Right lobe of liver (tissue), 6 donors: Measurements from ENCODE around the gene RGL2. TPM values are rescaled to one million over a fixed set of nuclear protein-coding genes. Genes with fewer than 3 reads are reported as not detected.
A peak's percentile ranks its signal among the peaks of the same experiment; 100 is the strongest.

Experiments
- ATAC-seq, 4 donors: fragments of 200-7000 bp; cut with Tn5 transposase; one replicate each; pipeline ENCODE4 v1.9.1; 2020; ENCODE audit warnings: mild to moderate bottlenecking in 4 of 4, moderate library complexity in 4 of 4
- DNase-seq, 3 donors: peaks; one replicate each; pipeline ENCODE4 v3.0.0-alpha.2; 2020
- H3K27ac ChIP-seq, 3 donors: fragments of 200-600 bp; one replicate each; pipeline ENCODE4 v1.8.0; 2022
- H3K27me3 ChIP-seq, 2 donors: fragments of 200-600 bp; one replicate each; pipeline ENCODE4 v1.8.0; 2022
- H3K36me3 ChIP-seq, 4 donors: fragments of 200-600 bp; sonication (generic) in 1 of 4; one replicate each; pipeline versions ENCODE4 v1.5.1 to v1.8.0; 2017 to 2022; ENCODE audit warnings: control low read depth in 1 of 4
- H3K4me1 ChIP-seq, 4 donors: fragments of 200-600 bp; sonication (generic) in 1 of 4; one replicate each; pipeline versions ENCODE4 v1.5.1 to v1.8.0; 2017 to 2022; ENCODE audit warnings: control low read depth in 1 of 4
- H3K4me3 ChIP-seq, 3 donors: fragments of 200-600 bp; one replicate each; pipeline ENCODE4 v1.8.0; 2022
- H3K9me3 ChIP-seq, 4 donors: fragments of 200-600 bp; sonication (generic) in 1 of 4; one replicate each; pipeline versions ENCODE4 v1.5.1 to v1.8.0; 2017 to 2022; ENCODE audit warnings: control low read depth in 1 of 4
- POLR2A ChIP-seq: fragments of 450-650 bp; IDR thresholded peaks from one replicate; pipeline ENCODE4 v1.6.1; 2017; ENCODE audit warnings: antibody characterized with exemption, mild to moderate bottlenecking
- WGBS: methylation state at CpG from one replicate; pipeline ENCODE4 v1.1.6; 2018; ENCODE audit warnings: low coverage, low lambda C conversion rate; ENCODE audit not compliant: insufficient coverage; ENCODE audit errors: missing lambda C conversion rate; 5-methylcytosine and 5-hydroxymethylcytosine counted together
- intact Hi-C, 2 donors: fragments of 100-400 bp; cut with DNase I; formaldehyde crosslinking; loops; one replicate each; pipeline versions ENCODE4 v1.11.2 to v1.14.1; 2022
- total RNA-seq, 6 experiments: library from RNA; depleted of rRNA in 2 of 6; stranded (reverse); fragments of >200 nt in 2 of 6; fragmentation: NEBNext Ultra II Directional in 3 of 6; extraction: Animal tissue kit (Norgen Biotek cat#: 25700) in 3 of 6; gene quantifications; one replicate each; pipeline versions ENCODE4 v1.1.0 to v1.2.4, GENCODE V29; 2016 to 2023
- TF ChIP-seq, protein P1 (sequence below), 4 donors: fragments of 200-600 bp in 3 of 4; fragments of 450-650 bp in 1 of 4; IDR thresholded peaks; one replicate each; pipeline versions ENCODE4 v1.5.1 to v1.8.0; 2016 to 2022; ENCODE audit warnings: antibody characterized with exemption in 4 of 4, mild to moderate bottlenecking in 2 of 4
- donor health status: DM: no; HTN: yes; CAD: no.
- donor health status: DM: no; HTN: no; CAD: no.
- donor health status: DM: no; HTN: no; CAD: no.
- donor health status: DM: no; HTN: yes; CAD: no.
- donor health status: DM: no; HTN: yes; CAD: no.

RGL2 gene
- total RNA-seq, 6 experiments from 2014 or later: 15.1 to 30.6 (median 23.3) TPM

DNA sequence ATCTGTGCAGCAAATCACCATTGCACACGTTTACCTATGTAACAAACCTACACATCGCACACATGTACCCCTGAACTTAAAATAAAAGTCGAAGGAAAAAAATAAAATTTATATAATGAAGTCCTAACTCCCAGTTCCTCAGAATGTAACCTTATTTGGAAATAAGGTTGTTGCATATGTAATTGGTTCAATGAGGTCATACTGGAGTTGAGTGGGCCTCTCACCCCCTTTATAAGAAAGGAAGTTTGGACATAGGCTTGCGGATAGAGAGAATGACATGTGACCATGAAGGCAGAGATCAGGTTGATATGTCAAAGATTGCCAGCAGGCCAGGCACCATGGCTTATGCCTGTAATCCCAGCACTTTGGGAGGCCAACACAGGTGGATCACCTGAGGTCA, 34.9 kb upstream of the RGL2 start:
- 74% methylated on average over 4 of the region's 4 CpGs for WGBS
- H3K9me3 ChIP-seq: no peaks in the 10 kb centered on the region
- DNase-seq: no peak
- H3K4me3 ChIP-seq: no peak overlapping the region
- no peak for TF ChIP-seq POLR2A
- TF ChIP-seq, protein P1, sequence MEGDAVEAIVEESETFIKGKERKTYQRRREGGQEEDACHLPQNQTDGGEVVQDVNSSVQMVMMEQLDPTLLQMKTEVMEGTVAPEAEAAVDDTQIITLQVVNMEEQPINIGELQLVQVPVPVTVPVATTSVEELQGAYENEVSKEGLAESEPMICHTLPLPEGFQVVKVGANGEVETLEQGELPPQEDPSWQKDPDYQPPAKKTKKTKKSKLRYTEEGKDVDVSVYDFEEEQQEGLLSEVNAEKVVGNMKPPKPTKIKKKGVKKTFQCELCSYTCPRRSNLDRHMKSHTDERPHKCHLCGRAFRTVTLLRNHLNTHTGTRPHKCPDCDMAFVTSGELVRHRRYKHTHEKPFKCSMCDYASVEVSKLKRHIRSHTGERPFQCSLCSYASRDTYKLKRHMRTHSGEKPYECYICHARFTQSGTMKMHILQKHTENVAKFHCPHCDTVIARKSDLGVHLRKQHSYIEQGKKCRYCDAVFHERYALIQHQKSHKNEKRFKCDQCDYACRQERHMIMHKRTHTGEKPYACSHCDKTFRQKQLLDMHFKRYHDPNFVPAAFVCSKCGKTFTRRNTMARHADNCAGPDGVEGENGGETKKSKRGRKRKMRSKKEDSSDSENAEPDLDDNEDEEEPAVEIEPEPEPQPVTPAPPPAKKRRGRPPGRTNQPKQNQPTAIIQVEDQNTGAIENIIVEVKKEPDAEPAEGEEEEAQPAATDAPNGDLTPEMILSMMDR (IDR thresholded peaks at IDR 0.05): no peak
- intact Hi-C loops: no loop called here
- H3K27me3 ChIP-seq: no peaks in the 10 kb centered on the region
- no peaks in the 10 kb centered on the region for H3K4me1 ChIP-seq
- no peak for ATAC-seq
- no peaks in the 10 kb centered on the region for H3K36me3 ChIP-seq
- no peak overlapping the region for H3K27ac ChIP-seq

DNA sequence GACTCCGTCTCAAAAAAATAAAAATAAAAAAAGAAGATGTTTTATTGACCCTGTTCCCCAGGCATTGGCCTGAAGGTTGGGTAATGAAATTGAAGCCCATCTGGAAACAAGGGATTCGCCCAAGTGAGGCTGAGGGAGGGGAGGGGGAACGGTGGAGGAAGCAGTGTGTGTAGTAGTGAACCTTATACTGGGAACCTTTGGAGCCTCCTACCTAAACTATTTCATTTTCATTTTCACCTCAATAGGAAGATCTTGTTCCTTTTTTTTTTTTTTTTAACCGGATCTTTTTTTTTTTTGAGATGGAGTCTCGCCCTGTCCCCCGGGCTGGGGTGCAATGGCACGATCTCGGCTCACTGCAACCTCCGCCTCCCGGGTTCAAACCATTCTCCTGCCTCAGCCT, 32.0 kb upstream of the RGL2 start:
- ATAC-seq (no peak), DNase-seq (no peak)
- 68% methylated on average over 10 of the region's 10 CpGs for WGBS
- no peak overlapping the region for H3K27ac ChIP-seq
- TF ChIP-seq, protein P1 (IDR thresholded peaks at IDR 0.05): no peak
- no peak for TF ChIP-seq POLR2A
- H3K27me3 ChIP-seq: no peaks in the 10 kb centered on the region
- no peaks in the 10 kb centered on the region for H3K4me1 ChIP-seq
- H3K4me3 ChIP-seq: no peak overlapping the region
- intact Hi-C loops: no loop called here
- no peaks in the 10 kb centered on the region for H3K36me3 ChIP-seq
- H3K9me3 ChIP-seq: no peaks in the 10 kb centered on the region

DNA sequence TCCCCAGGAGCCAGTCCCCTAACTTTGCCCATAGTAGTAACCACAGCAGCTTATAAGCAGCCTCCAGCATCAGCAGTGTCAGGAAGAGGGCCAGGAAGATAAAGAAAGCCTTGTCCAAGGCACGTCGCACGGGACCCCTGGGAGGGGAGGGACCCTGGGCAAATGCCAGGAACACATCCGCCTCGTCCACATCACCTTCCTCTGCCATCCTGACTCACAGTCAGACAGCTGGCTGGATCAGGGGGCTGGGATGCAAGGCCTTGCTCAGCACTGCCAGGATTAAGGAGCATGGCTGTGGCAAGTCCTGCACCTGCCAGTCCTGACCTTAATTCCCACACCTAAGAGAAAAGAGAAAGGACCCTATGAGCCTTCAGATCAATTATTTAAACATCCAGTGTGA, 30.3 kb upstream of the RGL2 start:
- H3K27ac ChIP-seq: no peak overlapping the region
- no peaks in the 10 kb centered on the region for H3K27me3 ChIP-seq
- no peaks in the 10 kb centered on the region for H3K9me3 ChIP-seq
- TF ChIP-seq, protein P1 (IDR thresholded peaks at IDR 0.05): no peak
- H3K4me1 ChIP-seq: peaks cover 0 to under 1% (median 0%) of the 10 kb centered on the region in 4 donors
- no peak overlapping the region for H3K4me3 ChIP-seq
- no peaks in the 10 kb centered on the region for H3K36me3 ChIP-seq
- 80% methylated on average over 2 of the region's 5 CpGs for WGBS
- intact Hi-C loops: no loop called here
- no peak for DNase-seq
- no peak for ATAC-seq

DNA sequence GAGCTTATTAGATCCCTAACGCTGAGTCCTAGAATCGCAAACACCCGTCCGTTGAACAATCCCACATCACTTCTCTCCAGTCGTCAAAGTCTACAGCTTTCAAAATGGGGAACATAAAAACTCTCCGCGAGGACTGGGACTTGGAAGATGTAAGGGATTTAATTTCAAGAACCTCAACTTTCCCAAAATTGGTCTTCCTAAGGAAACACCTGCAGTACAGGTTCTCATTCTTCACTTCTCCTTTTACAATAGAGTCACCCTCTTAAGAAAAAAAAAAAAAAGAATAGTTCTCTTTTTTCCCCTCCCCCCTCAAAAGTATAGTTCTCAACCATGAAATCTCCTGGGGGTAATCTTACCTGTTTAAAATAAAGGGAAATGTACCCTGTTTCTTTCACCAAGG, 25.4 kb upstream of the RGL2 start:
- intact Hi-C loops: no loop called here
- Histone ChIP-seq H3K4me3 (peak overlapping the region in 2 of 3 donors; percentile 46 to 77), H3K4me1 (peaks cover 0 to 33% (median 12%) of the 10 kb centered on the region in 4 donors), H3K27me3 (no peaks in the 10 kb centered on the region), H3K9me3 (no peaks in the 10 kb centered on the region), H3K27ac (no peak overlapping the region), H3K36me3 (peaks cover 0 to 19% (median 5%) of the 10 kb centered on the region in 4 donors)
- 17% methylated on average over 1 of the region's 7 CpGs for WGBS
- no peak for DNase-seq
- TF ChIP-seq, protein P1 (IDR thresholded peaks at IDR 0.05): no peak
- TF ChIP-seq POLR2A: no peak
- ATAC-seq: no peak

DNA sequence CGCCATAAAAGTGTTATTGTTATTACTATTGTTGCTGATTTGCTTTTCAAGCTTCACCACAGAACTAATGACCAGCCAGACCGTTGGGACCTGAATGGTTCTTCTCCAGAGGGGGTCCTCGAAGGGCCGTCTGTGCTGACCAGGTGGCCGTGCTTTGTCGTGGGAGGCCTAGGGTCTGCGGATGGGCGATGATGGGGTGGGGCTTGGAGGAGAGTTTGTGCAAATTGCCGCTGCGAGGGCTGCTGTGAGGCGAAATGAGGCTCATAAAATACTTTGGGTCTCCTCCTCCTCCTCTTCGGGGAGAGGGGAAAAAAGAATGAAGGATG, 24.8 kb upstream of the RGL2 start:
- ATAC-seq (no peak), DNase-seq (no peak)
- TF ChIP-seq, protein P1 (IDR thresholded peaks at IDR 0.05): no peak
- TF ChIP-seq POLR2A: no peak
- intact Hi-C loops: no loop called here
- peaks cover 0 to 24% (median 6%) of the 10 kb centered on the region in 4 donors for H3K36me3 ChIP-seq
- peaks cover 0 to 39% (median 12%) of the 10 kb centered on the region in 4 donors for H3K4me1 ChIP-seq
- 3% methylated on average over 12 of the region's 12 CpGs for WGBS
- H3K4me3 ChIP-seq: peak overlapping the region; percentile 46 to 77 (median 66)
- peak overlapping the region; percentile 60 to 77 (median 71) for H3K27ac ChIP-seq
- H3K27me3 ChIP-seq: no peaks in the 10 kb centered on the region
- H3K9me3 ChIP-seq: no peaks in the 10 kb centered on the region
